DMS79 treated with DMSO at 0.1 percent for 48 hours (cell line): ENCODE measurements around the gene LARP1.
"Not testable (repeated sequence)": the region's sequence is repeated elsewhere in the genome, so short reads cannot be mapped to it uniquely, and the experiment has no call there.

Experiments used
- DNase-seq: peaks from one replicate; lab custom pipeline; 2025; lab: John Stamatoyannopoulos, UW

Gene LARP1

GRCh38 chr5:154793599-154794524 lies 38.7 kb downstream of the LARP1 start:
- no peak for DNase-seq

- no peak for DNase-seq
Measured at GRCh38 chr5:154794525-154795234, 39.5 kb downstream of the LARP1 start.

DNA sequence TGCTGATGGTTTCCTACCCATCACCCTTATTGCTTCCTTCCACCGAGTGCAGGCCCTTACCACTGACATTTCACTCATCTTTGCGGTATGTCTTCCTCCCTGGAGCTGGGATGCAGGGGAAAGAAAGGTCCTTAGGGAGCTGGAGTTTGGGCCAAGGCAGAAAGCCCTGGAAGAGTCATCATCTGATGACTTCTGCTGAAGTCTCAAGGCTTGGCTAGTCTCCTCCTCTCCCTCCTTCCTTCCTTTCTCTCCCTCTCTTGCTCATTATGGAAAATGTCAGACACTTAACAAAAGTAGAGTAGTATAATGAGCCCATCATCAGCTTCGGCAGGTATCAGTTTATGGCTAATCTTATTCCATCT lies 40.0 kb downstream of the LARP1 start:
- no peak for DNase-seq

GRCh38 chr5:154797762-154798161 lies 42.6 kb downstream of the LARP1 start:
- DNase-seq: no peak

- DNase-seq: no peak
Measured at GRCh38 chr5:154800582-154800981, 45.4 kb downstream of the LARP1 start.

GRCh38 chr5:154801083-154801482 lies 45.9 kb downstream of the LARP1 start:
- DNase-seq: no peak

DNA sequence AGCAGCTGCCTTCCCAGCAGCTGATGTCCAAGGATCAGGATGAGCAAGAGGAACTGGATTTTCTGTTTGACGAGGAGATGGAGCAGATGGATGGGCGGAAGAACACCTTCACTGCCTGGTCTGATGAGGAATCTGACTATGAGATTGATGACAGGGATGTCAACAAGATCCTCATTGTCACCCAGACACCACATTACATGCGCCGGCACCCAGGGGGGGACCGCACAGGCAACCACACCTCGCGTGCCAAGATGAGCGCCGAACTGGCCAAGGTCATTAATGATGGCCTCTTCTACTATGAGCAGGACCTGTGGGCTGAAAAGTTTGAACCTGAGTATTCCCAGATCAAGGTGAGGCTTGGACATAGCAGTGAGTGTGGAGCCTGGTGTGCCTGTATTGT lies 46.9 kb downstream of the LARP1 start:
- no peak for DNase-seq

DNA sequence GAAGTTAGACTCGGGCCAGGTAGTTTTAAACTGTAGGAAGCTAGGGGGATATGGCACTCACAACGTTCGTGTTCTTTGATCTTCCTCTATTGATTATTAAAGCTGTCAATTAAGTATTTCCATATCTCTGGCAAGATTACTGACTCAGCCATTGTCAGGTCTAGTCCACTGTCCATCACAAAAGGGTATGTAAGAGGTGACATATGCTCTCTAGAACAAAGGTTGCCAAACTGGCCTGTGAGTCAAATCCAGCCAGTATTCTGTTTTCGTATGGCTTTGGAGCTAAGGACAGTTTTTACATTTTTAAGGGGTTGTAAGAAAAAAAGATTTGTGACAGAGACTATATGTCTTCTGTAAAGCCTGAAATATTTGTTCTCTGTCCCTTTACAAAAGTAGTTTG lies 51.0 kb downstream of the LARP1 start:
- DNase-seq: no peak

GRCh38 chr5:154811239-154811638 lies 56.1 kb downstream of the LARP1 start:
- DNase-seq: no peak

GRCh38 chr5:154811653-154812465 lies 56.7 kb downstream of the LARP1 start:
- peak; percentile 7 for DNase-seq

- no peak for DNase-seq
Measured at GRCh38 chr5:154813158-154813557, 58.0 kb downstream of the LARP1 start.

DNA sequence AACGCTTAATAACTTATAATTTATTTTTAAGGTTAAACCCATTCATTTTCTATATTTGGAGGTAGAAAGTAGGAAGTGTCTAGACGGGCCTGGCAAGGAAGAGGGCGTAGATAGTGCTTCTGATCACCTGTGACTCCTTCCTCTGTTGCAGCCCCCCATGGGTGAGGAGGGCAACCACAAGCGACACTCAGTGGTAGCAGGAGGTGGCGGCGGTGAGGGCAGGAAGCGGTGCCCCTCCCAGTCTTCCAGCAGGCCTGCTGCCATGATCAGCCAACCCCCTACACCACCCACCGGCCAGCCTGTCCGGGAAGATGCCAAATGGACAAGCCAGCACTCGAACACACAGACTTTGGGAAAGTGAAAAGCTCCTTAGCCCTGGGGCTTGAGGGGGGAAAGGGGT lies 58.6 kb downstream of the LARP1 start:
- DNase-seq: no peak

DNA sequence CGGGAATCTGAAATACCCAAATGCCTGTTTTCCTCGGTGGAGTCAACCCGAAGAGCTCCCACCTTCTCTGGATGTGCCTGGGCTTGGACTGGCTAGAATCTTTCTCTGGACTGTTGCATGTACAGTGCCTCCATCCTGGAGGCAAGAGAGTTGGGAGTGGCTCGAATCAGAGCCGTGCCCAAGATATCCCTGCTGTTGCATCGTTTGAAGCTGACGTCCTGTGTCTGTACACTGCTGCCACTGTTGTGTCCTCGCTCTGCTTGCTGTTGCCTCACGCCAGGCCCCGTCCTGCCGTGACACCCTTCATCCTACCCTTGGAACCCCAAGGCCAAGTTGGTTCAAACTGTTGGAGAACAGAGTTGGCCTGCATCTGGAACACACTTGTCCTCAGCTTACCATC lies 59.8 kb downstream of the LARP1 start:
- no peak for DNase-seq

DNA sequence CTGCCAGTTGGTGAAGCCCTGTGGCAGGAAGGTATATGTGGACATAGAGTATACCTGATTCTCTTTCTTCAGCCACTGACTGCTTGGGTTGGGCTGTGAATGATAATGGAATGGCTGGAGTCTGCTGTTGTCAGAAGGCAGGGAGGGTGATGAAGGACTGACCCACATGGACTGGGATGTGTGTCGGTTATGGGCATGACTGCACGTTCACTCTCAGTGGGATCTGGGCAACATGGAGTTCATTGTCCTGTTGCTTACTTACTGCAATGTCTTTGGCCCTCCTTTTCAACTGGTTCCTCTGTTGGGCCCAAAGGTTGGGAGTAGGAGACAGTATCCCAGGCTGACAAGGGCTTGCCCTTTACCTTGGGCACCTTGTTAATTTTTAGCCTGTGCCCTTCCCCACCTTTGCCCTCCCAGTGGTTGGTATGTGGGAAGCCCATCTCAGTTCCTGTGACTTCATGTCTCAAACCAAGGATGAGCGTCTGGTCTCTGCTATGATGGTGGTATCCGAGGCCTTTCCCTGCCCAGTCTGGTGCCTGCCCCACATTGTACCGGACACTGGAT lies 60.6 kb downstream of the LARP1 start:
- no peak for DNase-seq

- no peak for DNase-seq
Measured at GRCh38 chr5:154816891-154817492, 61.8 kb downstream of the LARP1 start.

- no peak for DNase-seq
Measured at GRCh38 chr5:154817815-154818214, 62.6 kb downstream of the LARP1 start.

DNA sequence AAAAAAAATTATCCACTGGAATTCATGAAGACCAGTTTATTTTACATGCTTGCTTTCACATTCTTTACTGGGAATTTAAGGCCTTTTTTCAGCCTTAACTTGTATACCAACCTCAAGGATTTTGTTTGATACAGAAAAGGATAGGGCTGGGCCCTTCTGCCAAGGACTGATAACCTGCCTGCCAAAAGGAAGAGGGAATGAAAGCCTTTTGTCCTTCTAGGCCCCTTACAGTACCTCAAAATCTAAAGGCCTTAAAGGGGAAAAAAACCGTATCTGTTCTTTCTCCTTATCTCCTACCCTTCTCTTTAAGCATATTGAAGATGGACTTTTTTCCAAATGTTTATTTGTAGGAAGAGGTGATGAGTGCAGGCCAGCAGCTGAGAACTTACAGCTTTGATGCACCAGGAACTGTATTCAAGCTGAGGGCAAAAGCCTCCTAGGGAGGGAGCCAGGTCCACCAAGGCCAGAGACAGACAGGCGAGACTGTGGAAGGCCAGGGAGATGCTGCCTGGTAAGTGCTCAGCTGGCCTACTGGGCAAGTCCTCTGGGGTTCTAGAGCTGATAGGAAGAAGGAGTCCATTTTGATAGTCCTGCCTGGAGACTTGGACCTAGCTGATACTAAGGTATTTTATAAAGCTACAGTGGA lies 63.4 kb downstream of the LARP1 start:
- no peak for DNase-seq

- DNase-seq: no peak
Measured at GRCh38 chr5:154819546-154819945, 64.4 kb downstream of the LARP1 start.

DNA sequence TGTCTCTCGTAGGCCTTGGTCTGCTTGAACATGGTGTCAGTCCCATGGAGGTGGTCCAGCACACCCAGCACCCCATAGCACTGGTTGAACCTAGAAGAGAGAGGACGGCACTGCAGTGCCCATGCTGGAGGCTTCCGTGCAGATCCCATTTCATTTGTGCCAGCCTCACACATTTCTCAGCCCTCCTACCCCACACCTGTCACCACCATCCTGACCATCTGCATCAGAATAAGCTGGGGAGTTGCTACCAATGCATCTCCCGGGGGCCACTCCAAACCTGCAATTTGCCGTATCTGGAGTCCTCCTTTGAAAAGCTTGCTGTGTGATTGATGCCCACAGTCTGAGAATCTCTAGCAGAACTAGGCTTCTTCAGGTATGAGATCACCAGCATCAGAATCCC lies 65.2 kb downstream of the LARP1 start:
- DNase-seq: no peak

DNA sequence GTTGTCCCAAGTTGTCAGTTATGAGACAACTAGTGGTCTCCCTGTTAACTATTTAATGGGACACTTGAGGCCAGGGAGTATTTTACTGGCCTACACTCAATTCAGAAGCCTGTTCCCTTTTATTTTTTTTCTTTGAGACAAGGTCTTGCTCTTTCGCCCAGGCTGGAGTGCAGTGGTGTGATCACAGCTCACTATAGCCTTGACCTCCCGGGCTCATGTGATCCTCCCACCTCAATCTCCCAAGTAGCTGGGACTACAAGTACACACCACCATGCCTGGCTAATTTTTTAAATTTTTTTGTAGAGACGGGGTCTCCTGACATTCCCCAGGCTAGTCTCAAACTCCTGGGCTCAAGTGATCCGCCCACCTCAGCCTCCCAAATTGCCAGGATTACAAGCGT lies 67.7 kb downstream of the LARP1 start:
- DNase-seq: not testable (repeated sequence)

- no peak for DNase-seq
Measured at GRCh38 chr5:154823605-154824004, 68.4 kb downstream of the LARP1 start.
